NB4 (cell line): ENCODE data around the gene MAP1B.

Source experiments
- DNase-seq: peaks from one replicate; pipeline ENCODE4 v3.0.0; 2010; ENCODE audit warnings: low read depth
- H3K4me3 ChIP-seq: one replicate; pipeline ENCODE4 v1.5.1; 2011; ENCODE audit warnings: mild to moderate bottlenecking, low read depth, low read length, moderate library complexity
- CTCF ChIP-seq: IDR thresholded peaks from one replicate; pipeline ENCODE4 v1.5.1; 2012; ENCODE audit warnings: low read depth, low read length
- MAX ChIP-seq: IDR thresholded peaks from 2 replicates; pipeline ENCODE4 v1.6.1; 2011; ENCODE audit warnings: low read depth, low read length
- MYC ChIP-seq: IDR thresholded peaks from 2 replicates; pipeline ENCODE4 v1.6.1; 2011; ENCODE audit warnings: low read depth, low read length
- POLR2A ChIP-seq: IDR thresholded peaks from 2 replicates; pipeline ENCODE4 v1.6.1; 2011; ENCODE audit warnings: mild to moderate bottlenecking; ENCODE audit not compliant: insufficient read length; ENCODE audit errors: extremely low read depth

Gene MAP1B

GRCh38 chr5:72107901-72108201, 576 bp downstream of the MAP1B start:
- H3K4me3 ChIP-seq = no peak overlapping the region
- TF ChIP-seq CTCF (no peak), POLR2A (no peak), MYC (no peak), MAX (no peak)
- DNase-seq = peak; percentile 63

- peak; percentile 56 for DNase-seq
- peak overlapping the region; percentile 25 for H3K4me3 ChIP-seq
These were observed 1.2 kb downstream of the MAP1B start for GRCh38 chr5:72108202-72109061.

GRCh38 chr5:72109062-72109411, 1.8 kb downstream of the MAP1B start:
- TF ChIP-seq POLR2A = no peak
- TF ChIP-seq MYC = no peak
- no peak for TF ChIP-seq CTCF
- no peak for TF ChIP-seq MAX
- H3K4me3 ChIP-seq = peak overlapping the region; percentile 25
- no peak for DNase-seq

More at GRCh38 chr5:72108202-72109061, 1.2 kb downstream of the MAP1B start:
- no peak for TF ChIP-seq CTCF
- no peak for TF ChIP-seq MAX
- TF ChIP-seq POLR2A = no peak

- DNase-seq = peak; percentile 35
- TF ChIP-seq POLR2A = no peak
- TF ChIP-seq CTCF = no peak
- no peak for TF ChIP-seq MYC
- no peak for TF ChIP-seq MAX
- H3K4me3 ChIP-seq = no peak overlapping the region
These were observed 2.4 kb downstream of the MAP1B start for GRCh38 chr5:72109625-72110024.

GRCh38 chr5:72110394-72111013, 3.2 kb downstream of the MAP1B start:
- H3K4me3 ChIP-seq = no peak overlapping the region
- TF ChIP-seq MAX = no peak
- no peak for DNase-seq

- H3K4me3 ChIP-seq = no peak overlapping the region
- TF ChIP-seq POLR2A (no peak), MYC (no peak), CTCF (no peak), MAX (no peak)
- DNase-seq = no peak
These were observed 5.1 kb downstream of the MAP1B start for GRCh38 chr5:72112389-72112788.
